ENCODE measurements around the gene DNAAF1. TPM values are rescaled to one million over a fixed set of nuclear protein-coding genes. Genes with fewer than 3 reads are reported as not detected.

The DNAAF1 gene
- total and polyA plus RNA-seq, 2 experiments from 2014 or later: 0.42 TPM

- TF ChIP-seq ZNF462 (CRISPR knock-in tag; IDR thresholded peaks at IDR 0.05) (no peak), ETS1 (IDR thresholded peaks at IDR 0.05) (no peak), EZH2phosphoT487 (IDR thresholded peaks at IDR 0.05; ENCODE audit: unreplicated experiment) (no peak), EZH2 (IDR thresholded peaks at IDR 0.05; ENCODE audit: low read depth, unreplicated experiment) (no peak)
Measured at GRCh38 chr16:84107921-84108320, 37.2 kb upstream of the DNAAF1 start (continued).

- Histone ChIP-seq H3K4me3 (no peak overlapping the region), H4K20me1 (replicated peaks; ENCODE audit: insufficient read depth) (peaks cover 24% of the 10 kb centered on the region; the same call in 1 of the 2 replicates), H3K36me3 (ENCODE audit: insufficient read depth) (no peaks in the 10 kb centered on the region), H3K79me2 (replicated peaks; ENCODE audit: insufficient read depth) (peaks cover 100% of the 10 kb centered on the region), H3F3A (replicated peaks; ENCODE audit: low read depth) (no peaks in the 10 kb centered on the region), H2AFZ (no peak overlapping the region), H3K27ac (ENCODE audit: low read depth) (no peak overlapping the region), H3K4me1 (ENCODE audit: insufficient read depth) (no peaks in the 10 kb centered on the region), H3K4me2 (no peak overlapping the region), H3K27me3 (ENCODE audit: insufficient read depth) (no peaks in the 10 kb centered on the region), H3K9me2 (ENCODE audit: insufficient read depth) (no peaks in the 10 kb centered on the region)
- Mint-ChIP-seq H3K4me3 (no peak overlapping the region), H3K9me3 (no peaks in the 10 kb centered on the region), H3K27ac (no peak overlapping the region), H3K4me1 (no peaks in the 10 kb centered on the region; the same call in 1 of the 3 replicates), H3K36me3 (ENCODE audit: low read depth) (no peaks in the 10 kb centered on the region), H3K27me3 (ENCODE audit: insufficient read depth, low read depth, poor library complexity) (peaks cover 1% of the 10 kb centered on the region)
- DNase-seq (ENCODE audit: low spot score) (no peak), ATAC-seq (no peak)
- no peak for TF ChIP-seq ZNF462 (CRISPR knock-in tag; IDR thresholded peaks at IDR 0.05)
- no peak for TF ChIP-seq STAT1 (IDR thresholded peaks at IDR 0.05; ENCODE audit: unreplicated experiment)
- no peak for TF ChIP-seq ETS1 (IDR thresholded peaks at IDR 0.05)
Measured at GRCh38 chr16:84109598-84110335, 35.3 kb upstream of the DNAAF1 start.
